Measurements from ENCODE around the gene OVOL2. TPM values are rescaled to one million over a fixed set of nuclear protein-coding genes. Genes with fewer than 3 reads are reported as not detected.

OVOL2 gene
- total and polyA plus RNA-seq, 10 of the 15 experiments (the other 5 are each of a cell fraction or from before 2014, with no cell fraction given), result not detected

DNA sequence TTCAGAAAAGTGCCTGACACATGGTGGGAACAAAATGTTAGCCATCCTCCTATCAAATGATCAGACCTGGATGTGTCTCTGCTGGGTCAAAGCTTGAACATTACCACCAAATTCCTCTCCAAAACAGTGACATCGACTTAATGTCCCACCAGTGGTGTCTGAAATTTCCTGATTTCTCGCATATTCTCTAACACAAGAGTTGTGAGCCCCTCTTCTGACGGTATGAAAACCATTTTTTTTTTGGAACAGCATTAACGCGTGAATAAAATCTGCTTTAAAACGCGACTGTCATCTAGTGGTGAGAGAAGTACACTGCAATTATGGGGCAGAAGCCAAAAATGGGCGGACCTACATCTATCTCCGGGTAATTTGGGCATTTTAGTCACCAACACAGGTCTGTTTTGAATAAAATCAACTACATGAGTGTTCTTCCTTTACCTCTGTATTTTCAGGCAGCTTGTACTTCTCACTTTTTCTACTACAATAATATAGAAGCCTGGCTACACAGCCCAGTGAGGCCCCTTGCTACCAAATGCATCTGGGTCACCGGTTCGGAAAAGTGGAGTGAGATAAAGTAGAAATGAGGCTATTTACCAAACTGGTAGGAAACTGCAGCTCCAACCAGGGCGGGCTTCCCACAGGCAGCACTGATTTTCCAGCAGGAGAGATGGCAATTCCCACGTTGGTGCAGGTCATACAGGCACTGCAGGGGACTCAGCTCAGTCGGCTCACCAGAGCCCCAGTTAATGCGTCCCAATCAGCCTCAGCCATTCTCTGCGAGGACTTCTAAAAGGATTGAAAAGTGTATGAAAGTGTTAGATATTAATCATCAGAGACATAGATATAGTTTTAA lies 61.5 kb downstream of the OVOL2 start (continued):
- TF ChIP-seq, protein P1, sequence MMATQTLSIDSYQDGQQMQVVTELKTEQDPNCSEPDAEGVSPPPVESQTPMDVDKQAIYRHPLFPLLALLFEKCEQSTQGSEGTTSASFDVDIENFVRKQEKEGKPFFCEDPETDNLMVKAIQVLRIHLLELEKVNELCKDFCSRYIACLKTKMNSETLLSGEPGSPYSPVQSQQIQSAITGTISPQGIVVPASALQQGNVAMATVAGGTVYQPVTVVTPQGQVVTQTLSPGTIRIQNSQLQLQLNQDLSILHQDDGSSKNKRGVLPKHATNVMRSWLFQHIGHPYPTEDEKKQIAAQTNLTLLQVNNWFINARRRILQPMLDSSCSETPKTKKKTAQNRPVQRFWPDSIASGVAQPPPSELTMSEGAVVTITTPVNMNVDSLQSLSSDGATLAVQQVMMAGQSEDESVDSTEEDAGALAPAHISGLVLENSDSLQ (IDR thresholded peaks at IDR 0.05), result no peak
- TF ChIP-seq ZNF207 (IDR thresholded peaks at IDR 0.05; ENCODE audit: borderline replicate concordance) (no peak), CREM (IDR thresholded peaks at IDR 0.05; ENCODE audit: low read depth) (peak; percentile 31; the same call in 1 of the 2 replicates), RELB (IDR thresholded peaks at IDR 0.05; ENCODE audit: low read depth) (0 out of 2 replicates have a peak, but pooled peaks have one; percentile 18), YY1 (IDR thresholded peaks at IDR 0.05; ENCODE audit: low read depth, low read length) (peak; percentile 76), RELA (IDR thresholded peaks at IDR 0.05; ENCODE audit: borderline replicate concordance, partially characterized antibody) (no peak), BHLHE40 (IDR thresholded peaks at IDR 0.05; ENCODE audit: borderline replicate concordance in 1 of 2, low read depth in 2 of 2, low read length in 1 of 2) (0 out of 4 replicates have a peak, but pooled peaks of 1 of the 2 experiments have one; percentile 18), TARDBP (IDR thresholded peaks at IDR 0.05; ENCODE audit: borderline replicate concordance) (0 out of 2 replicates have a peak, but pooled peaks have one; percentile 25)
- TF ChIP-seq, protein P2, sequence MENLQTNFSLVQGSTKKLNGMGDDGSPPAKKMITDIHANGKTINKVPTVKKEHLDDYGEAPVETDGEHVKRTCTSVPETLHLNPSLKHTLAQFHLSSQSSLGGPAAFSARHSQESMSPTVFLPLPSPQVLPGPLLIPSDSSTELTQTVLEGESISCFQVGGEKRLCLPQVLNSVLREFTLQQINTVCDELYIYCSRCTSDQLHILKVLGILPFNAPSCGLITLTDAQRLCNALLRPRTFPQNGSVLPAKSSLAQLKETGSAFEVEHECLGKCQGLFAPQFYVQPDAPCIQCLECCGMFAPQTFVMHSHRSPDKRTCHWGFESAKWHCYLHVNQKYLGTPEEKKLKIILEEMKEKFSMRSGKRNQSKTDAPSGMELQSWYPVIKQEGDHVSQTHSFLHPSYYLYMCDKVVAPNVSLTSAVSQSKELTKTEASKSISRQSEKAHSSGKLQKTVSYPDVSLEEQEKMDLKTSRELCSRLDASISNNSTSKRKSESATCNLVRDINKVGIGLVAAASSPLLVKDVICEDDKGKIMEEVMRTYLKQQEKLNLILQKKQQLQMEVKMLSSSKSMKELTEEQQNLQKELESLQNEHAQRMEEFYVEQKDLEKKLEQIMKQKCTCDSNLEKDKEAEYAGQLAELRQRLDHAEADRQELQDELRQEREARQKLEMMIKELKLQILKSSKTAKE (IDR thresholded peaks at IDR 0.05; ENCODE audit: low read depth, poor library complexity, severe bottlenecking), result peak; percentile 15
